Activated CD8-positive, alpha-beta memory T cell treated with anti-CD3 and anti-CD28 coated beads for 4 hours (primary cell): ENCODE data around the gene GDF10.

Experiments used
- DNase-seq, 2 donors: peaks; one replicate each; pipeline ENCODE4 v3.0.0-alpha.2; 2020; ENCODE audit warnings: low read depth in 2 of 2

The GDF10 gene

DNA sequence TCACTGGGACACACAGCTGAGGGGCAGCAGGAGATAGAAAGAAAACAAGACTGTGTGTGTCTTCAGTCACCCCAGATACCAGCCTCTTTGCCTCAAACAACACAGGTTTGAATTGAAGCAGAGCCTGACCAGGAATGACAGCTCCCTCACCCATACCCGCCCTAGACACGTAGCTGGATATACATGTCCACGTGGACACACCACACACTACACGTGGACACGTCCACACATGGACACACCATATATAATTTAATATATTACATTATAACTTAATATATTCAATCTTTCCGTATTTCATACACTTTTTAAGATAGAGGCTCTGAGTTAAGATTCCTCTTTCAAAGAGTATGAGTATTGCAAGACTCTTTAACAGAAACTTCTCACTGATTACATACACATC lies 33.5 kb downstream of the GDF10 start:
- DNase-seq = no peak

DNA sequence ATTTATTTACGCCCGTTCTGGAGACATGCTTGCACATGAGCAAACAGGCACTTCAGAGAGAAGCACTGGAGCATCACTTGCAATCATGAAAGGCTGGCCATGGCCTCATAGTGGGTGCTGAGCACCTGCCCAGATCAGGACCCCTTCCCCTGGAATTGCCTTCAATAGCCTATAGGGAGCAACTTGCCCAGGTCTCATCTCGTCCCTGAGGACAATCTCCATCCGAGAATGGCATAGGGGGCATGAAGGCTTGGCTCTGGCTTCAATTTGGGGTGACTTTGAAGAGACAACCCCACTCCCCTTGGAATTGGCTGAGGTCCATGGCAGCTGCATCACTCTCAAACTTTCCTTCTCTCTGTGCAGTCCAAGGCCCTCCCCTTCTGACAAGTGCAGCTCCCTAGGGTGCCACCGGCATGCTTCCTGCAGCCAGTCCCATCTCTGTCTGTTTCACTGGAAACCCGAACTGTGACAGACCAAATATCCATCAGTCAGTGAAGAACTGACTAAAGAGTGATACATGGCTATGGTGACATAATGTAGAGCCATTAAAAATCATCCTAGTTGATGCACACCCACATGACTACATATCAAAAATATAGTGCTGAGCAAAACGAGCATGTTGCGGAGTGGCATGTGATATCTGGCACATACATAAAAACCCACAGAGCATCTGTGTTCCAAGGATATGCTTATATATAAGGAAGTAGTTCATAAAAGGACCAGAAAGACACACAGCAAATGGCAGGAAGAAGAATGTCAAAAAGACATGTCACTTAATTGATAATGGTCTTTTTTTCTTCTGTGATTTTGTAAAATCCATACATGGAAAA lies 34.7 kb downstream of the GDF10 start:
- DNase-seq = no peak

DNA sequence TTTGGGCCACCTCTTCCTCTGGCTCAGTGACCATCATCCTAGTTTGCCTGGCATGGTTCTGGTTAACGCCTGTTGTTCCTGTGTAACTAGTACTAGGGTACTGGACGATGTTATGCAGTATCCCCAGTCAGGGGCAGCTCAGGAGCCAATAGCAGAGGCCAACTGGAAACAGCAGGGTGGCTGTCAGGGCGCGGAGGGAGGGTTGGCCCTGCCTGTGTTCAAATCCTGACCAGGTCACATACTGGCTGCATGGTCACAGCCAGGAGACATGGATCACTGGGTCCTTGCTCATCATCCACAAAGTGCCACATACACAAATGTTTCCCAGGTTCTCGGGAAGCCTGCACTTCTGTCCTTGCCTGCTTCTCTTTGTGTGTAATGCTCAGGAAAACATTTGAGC lies 35.9 kb downstream of the GDF10 start:
- no peak for DNase-seq

DNA sequence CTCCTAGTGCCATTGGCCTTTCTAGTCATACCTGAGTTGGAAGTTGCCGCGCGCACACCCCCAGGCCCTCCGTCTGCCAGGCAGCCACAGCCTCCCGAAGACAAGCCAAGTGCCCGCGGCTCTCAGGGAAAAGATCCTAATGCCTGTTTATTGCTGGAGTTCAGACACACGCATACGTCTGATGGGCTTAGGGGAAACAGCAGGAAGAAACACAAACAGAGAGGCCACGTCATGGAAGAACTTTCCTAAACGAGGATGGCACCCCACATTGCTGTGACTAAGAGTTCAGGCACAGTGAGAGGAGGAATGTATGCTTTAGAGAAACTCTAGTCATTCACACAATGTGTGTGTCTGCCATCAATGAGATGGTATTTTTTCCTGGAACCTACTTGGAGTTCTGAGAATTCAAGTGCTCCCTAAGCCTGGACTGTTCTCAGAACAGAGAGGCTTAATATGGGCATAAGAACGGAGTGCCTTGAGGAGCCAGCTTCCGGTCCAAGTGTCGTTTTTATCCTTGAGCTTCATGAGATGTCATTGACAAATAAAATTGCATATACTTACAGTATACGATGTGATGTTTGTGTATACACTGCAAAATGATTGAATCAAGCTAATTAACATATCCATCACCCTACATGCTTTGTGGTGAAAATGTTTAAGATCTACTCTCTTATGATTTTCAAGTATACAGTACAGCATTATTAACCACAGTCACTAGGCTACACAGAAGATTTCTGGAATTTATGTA lies 36.6 kb downstream of the GDF10 start:
- no peak for DNase-seq

DNA sequence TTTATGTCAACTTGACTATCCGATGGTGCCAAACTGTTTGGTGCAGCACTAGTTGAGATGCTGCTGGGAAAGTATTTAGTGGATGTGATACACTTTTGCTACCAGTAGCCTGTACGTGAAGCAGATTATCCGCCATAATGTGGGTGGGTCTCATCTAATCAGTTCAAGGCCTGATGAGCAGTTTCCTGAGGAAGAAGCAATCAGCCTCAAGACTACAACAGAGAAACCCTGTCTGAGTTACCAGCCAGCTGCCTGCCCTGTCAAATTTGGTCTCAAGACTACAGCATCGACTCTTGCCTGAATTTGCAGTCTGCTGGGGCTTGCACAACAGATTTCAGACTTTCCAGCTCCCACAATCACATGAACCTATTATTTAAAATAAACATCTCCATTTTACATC lies 37.3 kb downstream of the GDF10 start:
- no peak for DNase-seq

DNA sequence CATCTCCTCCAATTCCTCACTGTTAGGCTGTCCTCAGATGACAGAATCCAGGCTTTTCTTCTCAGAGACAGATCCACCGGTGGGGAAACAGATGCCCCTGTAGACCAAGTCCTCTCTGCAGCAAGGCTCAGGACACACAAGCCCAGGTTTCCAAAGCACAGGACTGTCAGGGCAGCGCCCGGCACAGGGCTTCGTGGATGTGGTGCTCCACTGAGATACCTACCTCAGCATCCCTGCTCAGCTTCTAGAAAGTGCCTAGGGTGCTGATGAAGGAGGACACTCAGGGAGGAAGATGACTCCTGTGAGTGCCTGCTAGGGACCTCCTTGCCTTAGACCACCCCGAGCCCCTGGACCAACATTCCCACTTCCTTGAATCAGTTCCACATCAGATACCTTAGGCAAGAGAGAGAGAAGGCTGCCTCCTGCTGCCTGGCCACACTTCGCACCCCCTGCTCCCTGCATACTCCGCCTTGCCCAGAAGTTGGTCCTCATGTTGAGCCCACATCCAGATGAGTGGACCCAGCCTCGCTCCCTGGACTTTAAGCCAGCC lies 39.3 kb downstream of the GDF10 start:
- DNase-seq = no peak

DNA sequence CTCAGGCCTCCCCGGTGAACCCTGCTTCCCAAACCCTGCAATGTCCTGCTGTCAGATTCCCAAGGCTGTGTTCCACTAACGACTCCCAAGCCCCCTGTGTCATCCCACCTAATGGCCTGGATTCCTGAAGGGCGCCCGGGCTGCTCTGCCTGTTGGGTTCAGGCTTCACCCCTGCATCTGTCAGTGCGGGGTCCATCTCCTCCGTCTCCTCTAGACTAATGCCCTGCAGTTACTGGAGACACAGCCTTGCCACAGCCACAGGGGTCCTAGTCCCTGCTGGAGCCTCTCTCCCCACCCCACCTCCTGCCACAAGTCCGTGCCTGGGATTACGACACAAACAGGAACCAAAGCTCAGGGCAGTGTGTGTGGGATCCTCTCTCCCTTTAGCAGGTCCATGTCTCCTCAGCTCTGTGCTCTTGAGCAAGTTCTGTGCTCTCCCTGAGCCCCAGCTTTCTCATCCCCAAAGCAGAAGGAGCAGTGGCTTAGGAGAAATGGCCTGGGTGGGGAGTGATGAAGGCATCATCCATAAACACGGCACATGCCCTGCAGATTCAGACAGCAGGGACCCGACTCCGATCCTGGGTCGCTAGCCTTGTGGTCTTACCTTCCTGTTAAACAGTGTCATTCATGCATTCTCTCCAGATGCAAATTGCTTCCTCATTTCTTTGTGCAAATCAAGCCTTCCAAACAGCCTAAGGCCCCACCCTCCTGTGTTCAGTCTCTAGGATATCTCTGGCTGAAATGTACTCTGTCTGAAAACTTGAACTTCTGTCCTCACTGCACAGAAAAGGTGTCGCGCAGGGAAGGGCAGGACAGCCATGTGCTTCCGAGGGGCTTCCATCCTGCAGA lies 40.0 kb downstream of the GDF10 start:
- DNase-seq = no peak

DNA sequence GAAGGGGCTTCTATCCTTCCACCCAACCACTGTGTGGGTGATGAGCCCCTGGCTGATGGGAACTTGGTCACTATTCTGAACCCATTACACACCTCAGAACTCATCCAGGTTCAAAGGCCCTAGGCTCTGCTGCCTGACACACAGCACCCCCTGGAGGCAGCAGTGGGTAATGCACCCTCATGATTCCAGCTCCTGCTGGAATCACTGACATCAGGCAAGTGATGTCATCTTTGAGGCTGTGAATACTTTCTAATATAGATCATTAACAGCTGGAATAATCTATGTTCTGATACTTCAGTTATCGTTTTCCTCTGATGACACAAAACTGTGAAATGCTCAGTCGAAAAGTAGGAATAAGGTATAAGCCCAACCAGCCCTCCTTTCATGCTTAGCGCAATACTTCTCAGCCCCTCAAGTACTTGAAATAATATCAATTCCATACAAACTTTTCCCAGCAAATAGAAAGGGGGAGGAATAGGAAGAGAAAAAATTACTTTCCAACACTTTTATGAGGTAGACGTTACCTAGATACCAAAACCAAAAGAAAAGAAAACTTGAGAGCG lies 40.7 kb downstream of the GDF10 start:
- DNase-seq = peak; percentile 38 to 44

DNA sequence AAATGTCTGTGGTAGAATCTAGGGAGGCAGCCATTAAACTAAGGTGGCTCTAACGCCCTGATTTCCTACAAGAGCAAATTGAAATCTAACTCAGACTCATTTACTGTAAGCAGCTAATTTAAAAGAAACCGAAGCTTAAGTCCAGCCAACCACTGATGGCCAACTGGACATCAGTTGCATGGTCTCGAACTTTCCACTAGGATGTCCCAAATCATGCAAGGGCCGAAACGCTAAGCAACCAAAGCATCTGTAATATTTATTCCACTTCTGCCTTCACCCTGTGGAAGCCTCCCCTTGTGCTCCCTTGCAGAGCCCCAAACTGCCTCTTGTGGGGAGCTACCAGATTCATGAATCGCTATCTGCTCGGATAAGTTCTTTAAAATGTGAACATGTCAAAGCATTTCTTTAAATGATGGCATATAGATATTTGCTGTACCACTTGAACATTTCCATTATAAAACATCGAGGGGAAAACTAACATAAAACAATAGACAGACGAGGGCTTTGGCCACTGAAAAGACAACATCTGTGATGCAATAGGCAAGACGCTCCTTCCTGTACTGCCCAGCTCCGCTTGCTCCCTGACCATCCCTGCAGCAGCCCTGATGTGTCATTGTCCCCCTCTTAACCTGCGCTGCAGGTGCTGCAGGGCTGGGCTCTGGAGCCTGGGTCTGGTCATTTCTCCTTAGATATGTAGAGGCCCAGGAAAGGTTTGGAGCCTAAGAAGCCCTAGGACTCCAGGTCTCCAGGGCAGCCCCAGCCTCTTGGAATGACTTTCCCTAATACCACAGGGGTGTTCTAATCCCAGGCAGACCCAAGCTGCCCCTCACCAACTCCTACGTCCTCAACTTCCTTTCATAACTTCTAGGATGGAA lies 45.2 kb downstream of the GDF10 start:
- no peak for DNase-seq

DNA sequence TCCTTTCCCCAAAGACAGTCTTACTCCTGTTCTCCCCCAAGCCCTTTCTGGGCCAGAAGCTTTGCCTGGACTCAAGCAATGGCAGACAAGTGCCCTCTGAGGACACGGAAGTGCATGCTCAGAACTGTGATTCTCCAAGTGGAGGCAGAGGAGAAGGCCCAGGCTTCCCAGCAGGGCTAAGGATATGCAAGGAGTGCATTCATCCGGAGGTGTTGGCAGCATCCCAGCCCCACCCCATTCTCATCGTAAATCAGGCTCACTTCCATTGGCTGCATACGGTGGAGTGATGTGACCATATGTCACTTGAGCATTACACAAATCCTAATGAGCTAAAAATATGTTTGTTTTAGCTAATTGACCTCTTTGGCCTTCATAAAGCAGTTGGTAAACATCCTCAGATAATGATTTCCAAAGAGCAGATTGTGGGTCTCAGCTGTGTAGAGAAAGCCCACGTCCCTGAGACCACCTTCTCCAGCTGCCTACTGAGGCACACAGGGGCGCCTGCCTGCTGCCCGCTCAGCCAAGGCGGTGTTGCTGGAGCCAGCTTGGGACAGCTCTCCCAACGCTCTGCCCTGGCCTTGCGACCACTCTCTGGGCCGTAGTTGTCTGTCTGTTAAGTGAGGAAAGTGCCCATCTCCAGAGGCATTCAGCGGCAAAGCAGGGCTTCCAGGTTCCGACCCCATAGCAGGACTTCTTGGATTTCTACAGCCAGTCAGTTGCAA lies 46.7 kb downstream of the GDF10 start:
- DNase-seq = no peak

DNA sequence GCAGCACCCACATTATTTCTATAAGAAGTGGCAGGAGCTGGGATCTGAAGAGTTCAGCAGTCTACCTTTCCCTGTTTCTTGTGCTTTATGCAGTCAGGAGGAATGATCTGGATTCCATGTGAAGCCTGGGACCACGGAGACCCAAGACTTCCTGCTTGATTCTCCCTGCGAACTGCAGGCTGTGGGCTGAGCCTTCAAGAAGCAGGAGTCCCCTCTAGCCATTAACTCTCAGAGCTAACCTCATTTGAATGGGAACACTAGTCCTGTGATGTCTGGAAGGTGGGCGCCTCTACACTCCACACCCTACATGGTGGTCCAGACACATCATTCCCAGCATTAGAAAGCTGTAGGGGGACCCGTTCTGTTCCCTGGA lies 47.3 kb downstream of the GDF10 start:
- DNase-seq = no peak

DNA sequence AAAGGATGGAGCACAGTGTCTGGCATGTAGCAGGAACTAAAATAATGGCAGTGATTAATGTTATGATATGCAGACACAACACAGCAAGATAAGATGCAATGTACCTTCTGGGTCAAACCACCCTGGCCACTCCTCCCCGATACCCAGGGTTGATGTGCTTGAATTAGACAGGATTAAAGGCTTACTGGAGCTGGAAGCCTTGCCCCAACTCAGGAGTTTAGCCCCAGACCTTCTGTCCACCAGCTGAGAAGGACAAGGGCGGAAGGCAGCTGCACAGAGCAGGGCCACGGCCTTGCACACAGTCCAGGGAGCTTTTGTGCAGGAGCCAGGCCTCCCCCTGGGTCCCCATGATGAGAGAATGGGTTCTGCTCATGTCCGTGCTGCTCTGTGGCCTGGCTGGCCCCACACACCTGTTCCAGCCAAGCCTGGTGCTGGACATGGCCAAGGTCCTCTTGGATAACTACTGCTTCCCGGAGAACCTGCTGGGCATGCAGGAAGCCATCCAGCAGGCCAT lies 48.2 kb downstream of the GDF10 start, which contains the start of gene RBP3:
TSS of gene RBP3 (plus strand) at position 226 of the 514 bp plus-strand sequence. CDS start at position 348, 122 bp downstream.
- no peak for DNase-seq

DNA sequence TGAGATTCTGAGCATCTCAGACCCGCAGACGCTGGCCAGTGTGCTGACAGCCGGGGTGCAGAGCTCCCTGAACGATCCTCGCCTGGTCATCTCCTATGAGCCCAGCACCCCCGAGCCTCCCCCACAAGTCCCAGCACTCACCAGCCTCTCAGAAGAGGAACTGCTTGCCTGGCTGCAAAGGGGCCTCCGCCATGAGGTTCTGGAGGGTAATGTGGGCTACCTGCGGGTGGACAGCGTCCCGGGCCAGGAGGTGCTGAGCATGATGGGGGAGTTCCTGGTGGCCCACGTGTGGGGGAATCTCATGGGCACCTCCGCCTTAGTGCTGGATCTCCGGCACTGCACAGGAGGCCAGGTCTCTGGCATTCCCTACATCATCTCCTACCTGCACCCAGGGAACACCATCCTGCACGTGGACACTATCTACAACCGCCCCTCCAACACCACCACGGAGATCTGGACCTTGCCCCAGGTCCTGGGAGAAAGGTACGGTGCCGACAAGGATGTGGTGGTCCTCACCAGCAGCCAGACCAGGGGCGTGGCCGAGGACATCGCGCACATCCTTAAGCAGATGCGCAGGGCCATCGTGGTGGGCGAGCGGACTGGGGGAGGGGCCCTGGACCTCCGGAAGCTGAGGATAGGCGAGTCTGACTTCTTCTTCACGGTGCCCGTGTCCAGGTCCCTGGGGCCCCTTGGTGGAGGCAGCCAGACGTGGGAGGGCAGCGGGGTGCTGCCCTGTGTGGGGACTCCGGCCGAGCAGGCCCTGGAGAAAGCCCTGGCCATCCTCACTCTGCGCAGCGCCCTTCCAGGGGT lies 48.9 kb downstream of the GDF10 start:
- DNase-seq = no peak

DNA sequence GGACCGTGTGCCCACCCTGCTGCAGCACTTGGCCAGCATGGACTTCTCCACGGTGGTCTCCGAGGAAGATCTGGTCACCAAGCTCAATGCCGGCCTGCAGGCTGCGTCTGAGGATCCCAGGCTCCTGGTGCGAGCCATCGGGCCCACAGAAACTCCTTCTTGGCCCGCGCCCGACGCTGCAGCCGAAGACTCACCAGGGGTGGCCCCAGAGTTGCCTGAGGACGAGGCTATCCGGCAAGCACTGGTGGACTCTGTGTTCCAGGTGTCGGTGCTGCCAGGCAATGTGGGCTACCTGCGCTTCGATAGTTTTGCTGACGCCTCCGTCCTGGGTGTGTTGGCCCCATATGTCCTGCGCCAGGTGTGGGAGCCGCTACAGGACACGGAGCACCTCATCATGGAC lies 49.5 kb downstream of the GDF10 start:
- no peak for DNase-seq

DNA sequence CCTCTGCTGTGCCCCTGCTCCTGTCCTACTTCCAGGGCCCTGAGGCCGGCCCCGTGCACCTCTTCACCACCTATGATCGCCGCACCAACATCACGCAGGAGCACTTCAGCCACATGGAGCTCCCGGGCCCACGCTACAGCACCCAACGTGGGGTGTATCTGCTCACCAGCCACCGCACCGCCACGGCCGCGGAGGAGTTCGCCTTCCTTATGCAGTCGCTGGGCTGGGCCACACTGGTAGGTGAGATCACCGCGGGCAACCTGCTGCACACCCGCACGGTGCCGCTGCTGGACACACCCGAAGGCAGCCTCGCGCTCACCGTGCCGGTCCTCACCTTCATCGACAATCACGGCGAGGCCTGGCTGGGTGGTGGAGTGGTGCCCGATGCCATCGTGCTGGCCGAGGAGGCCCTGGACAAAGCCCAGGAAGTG lies 50.0 kb downstream of the GDF10 start:
- no peak for DNase-seq

DNA sequence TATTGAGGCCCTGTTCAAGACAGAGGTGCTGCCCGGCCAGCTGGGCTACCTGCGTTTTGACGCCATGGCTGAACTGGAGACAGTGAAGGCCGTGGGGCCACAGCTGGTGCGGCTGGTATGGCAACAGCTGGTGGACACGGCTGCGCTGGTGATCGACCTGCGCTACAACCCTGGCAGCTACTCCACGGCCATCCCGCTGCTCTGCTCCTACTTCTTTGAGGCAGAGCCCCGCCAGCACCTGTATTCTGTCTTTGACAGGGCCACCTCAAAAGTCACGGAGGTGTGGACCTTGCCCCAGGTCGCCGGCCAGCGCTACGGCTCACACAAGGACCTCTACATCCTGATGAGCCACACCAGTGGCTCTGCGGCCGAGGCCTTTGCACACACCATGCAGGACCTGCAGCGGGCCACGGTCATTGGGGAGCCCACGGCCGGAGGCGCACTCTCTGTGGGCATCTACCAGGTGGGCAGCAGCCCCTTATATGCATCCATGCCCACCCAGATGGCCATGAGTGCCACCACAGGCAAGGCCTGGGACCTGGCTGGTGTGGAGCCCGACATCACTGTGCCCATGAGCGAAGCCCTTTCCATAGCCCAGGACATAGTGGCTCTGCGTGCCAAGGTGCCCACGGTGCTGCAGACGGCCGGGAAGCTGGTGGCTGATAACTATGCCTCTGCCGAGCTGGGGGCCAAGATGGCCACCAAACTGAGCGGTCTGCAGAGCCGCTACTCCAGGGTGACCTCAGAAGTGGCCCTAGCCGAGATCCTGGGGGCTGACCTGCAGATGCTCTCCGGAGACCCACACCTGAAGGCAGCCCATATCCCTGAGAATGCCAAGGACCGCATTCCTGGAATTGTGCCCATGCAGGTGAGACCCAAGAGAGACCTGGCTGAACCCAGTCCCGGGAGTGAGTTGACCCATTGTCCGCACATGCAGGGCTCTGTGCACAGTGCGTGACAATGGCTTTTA lies 51.0 kb downstream of the GDF10 start:
- DNase-seq = no peak
